ENCODE measurements around the gene HOXB6.

Gene HOXB6

GRCh38 chr17:48565925-48566710 lies 38.7 kb downstream of the HOXB6 start:
- DNase-seq (ENCODE audit: low read depth in 2 of 2): no peak

- DNase-seq (ENCODE audit: low read depth in 2 of 2): no peak
Observed at GRCh38 chr17:48565022-48565554, 39.7 kb downstream of the HOXB6 start.

- no peak for DNase-seq (ENCODE audit: low read depth in 2 of 2)
Observed at GRCh38 chr17:48564188-48565021, 40.4 kb downstream of the HOXB6 start.

- DNase-seq (ENCODE audit: low read depth in 2 of 2): no peak
Observed at GRCh38 chr17:48563867-48564187, 41.0 kb downstream of the HOXB6 start.

GRCh38 chr17:48563385-48563838 lies 41.4 kb downstream of the HOXB6 start:
- DNase-seq (ENCODE audit: low read depth in 2 of 2): no peak

GRCh38 chr17:48562934-48563333 lies 41.9 kb downstream of the HOXB6 start:
- DNase-seq (ENCODE audit: low read depth in 2 of 2): no peak

GRCh38 chr17:48561884-48562810 lies 42.6 kb downstream of the HOXB6 start:
- DNase-seq (ENCODE audit: low read depth in 2 of 2): no peak

- no peak for DNase-seq (ENCODE audit: low read depth in 2 of 2)
Observed at GRCh38 chr17:48559840-48560817, 44.7 kb downstream of the HOXB6 start.

- DNase-seq (ENCODE audit: low read depth in 2 of 2): no peak
Observed at GRCh38 chr17:48559122-48559839, 45.5 kb downstream of the HOXB6 start.

GRCh38 chr17:48558831-48559121 lies 46.0 kb downstream of the HOXB6 start:
- no peak for DNase-seq (ENCODE audit: low read depth in 2 of 2)

GRCh38 chr17:48558057-48558830 lies 46.5 kb downstream of the HOXB6 start:
- DNase-seq (ENCODE audit: low read depth in 2 of 2): no peak

- DNase-seq (ENCODE audit: low read depth in 2 of 2): no peak
Observed at GRCh38 chr17:48556576-48557401, 48.0 kb downstream of the HOXB6 start.

- no peak for DNase-seq (ENCODE audit: low read depth in 2 of 2)
Observed at GRCh38 chr17:48556229-48556575, 48.6 kb downstream of the HOXB6 start.

GRCh38 chr17:48555258-48556228 lies 49.2 kb downstream of the HOXB6 start:
- no peak for DNase-seq (ENCODE audit: low read depth in 2 of 2)

- no peak for DNase-seq (ENCODE audit: low read depth in 2 of 2)
Observed at GRCh38 chr17:48554412-48555257, 50.2 kb downstream of the HOXB6 start.

GRCh38 chr17:48553826-48554225 lies 51.0 kb downstream of the HOXB6 start:
- DNase-seq (ENCODE audit: low read depth in 2 of 2): no peak

Data from stimulated activated CD4-positive, alpha-beta T cell treated with anti-CD3 and anti-CD28 coated beads, Interleukin-4, amount 100 ng/mL, for 48 hours (primary cell).